ENCODE results near the gene RAVER2. TPM values are rescaled to one million over a fixed set of nuclear protein-coding genes. Genes with fewer than 3 reads are reported as not detected.

RAVER2 gene
- total and polyA plus RNA-seq, 2 donors (not counting 3 experiments of a cell fraction or from before 2014, with no cell fraction given): 6.0 to 13.9 TPM

DNA sequence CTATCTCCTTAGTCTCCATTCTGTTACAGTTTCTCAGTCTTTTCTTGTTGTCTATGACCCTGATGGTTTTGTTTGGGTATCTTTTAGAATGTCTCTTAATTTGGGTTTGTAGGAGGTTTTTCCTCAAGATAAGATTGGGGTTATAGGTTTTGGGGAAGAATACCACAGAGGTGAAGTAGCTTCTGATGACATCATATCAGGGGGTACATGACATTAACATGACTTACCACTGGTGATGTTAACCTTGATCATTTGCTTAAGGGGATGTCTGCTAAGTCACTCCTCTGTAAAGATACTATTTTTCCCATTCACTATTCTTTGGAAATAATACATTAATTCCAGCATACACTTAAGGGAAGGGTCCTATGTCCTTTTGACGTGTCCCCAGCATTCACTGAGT, 11.9 kb downstream of the RAVER2 start:
- no peak for FAIRE-seq
- dilution Hi-C loops (cut with MboI; ENCODE audit: extremely low pct_ligation_motif_present, low sequenced_read_pairs): no loop called here
- DNase-seq (ENCODE audit: low read depth, low spot score): no peak

More for the DNA sequence above, 11.9 kb downstream of the RAVER2 start:
- H4K20me1 ChIP-seq (replicated peaks; ENCODE audit: control insufficient read depth, extremely low read depth, insufficient read depth, low read length): peaks cover 3% of the 10 kb centered on the region
- TF ChIP-seq GATA2 (IDR thresholded peaks at IDR 0.05; ENCODE audit: insufficient read depth, insufficient read length, low read depth, low read length) (no peak), EZH2 (IDR thresholded peaks at IDR 0.05; ENCODE audit: borderline replicate concordance, low read depth, low read length, severe bottlenecking) (no peak), JUN (IDR thresholded peaks at IDR 0.05; ENCODE audit: borderline replicate concordance, insufficient read depth, insufficient read length, low read depth) (no peak), POLR2AphosphoS5 (IDR thresholded peaks at IDR 0.05; ENCODE audit: insufficient read depth, low read depth, low read length) (no peak), POLR2A (IDR thresholded peaks at IDR 0.05; ENCODE audit: low read depth, low read length) (no peak)
- TF ChIP-seq, protein P1, sequence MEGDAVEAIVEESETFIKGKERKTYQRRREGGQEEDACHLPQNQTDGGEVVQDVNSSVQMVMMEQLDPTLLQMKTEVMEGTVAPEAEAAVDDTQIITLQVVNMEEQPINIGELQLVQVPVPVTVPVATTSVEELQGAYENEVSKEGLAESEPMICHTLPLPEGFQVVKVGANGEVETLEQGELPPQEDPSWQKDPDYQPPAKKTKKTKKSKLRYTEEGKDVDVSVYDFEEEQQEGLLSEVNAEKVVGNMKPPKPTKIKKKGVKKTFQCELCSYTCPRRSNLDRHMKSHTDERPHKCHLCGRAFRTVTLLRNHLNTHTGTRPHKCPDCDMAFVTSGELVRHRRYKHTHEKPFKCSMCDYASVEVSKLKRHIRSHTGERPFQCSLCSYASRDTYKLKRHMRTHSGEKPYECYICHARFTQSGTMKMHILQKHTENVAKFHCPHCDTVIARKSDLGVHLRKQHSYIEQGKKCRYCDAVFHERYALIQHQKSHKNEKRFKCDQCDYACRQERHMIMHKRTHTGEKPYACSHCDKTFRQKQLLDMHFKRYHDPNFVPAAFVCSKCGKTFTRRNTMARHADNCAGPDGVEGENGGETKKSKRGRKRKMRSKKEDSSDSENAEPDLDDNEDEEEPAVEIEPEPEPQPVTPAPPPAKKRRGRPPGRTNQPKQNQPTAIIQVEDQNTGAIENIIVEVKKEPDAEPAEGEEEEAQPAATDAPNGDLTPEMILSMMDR (IDR thresholded peaks at IDR 0.05; ENCODE audit: extremely low read depth in 1 of 2, insufficient read depth in 1 of 2, low read depth in 1 of 2, low read length in 2 of 2): no peak
- TF ChIP-seq, protein P2, sequence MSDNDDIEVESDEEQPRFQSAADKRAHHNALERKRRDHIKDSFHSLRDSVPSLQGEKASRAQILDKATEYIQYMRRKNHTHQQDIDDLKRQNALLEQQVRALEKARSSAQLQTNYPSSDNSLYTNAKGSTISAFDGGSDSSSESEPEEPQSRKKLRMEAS (IDR thresholded peaks at IDR 0.05; ENCODE audit: insufficient read depth, insufficient read length): no peak
- no peak overlapping the region for H2AFZ ChIP-seq (ENCODE audit: low read depth, low read length)
- H3K4me1 ChIP-seq (ENCODE audit: control insufficient read depth, extremely low read depth, insufficient read depth, low read length): peaks cover 8% of the 10 kb centered on the region
- H3K27ac ChIP-seq (ENCODE audit: insufficient read depth, low read depth, low read length): no peak overlapping the region
- no peak overlapping the region for H3K9ac ChIP-seq (replicated peaks; ENCODE audit: extremely low read depth, insufficient read depth, low read length)
- H3K79me2 ChIP-seq (ENCODE audit: control insufficient read depth, insufficient read depth, low read length): no peaks in the 10 kb centered on the region
- intact Hi-C loops (cut with micrococcal nuclease): no loop called here
- no peaks in the 10 kb centered on the region for H3K9me1 ChIP-seq (replicated peaks; ENCODE audit: control insufficient read depth, extremely low read depth, insufficient read depth, low read length)
- H3K36me3 ChIP-seq (ENCODE audit: control insufficient read depth in 2 of 2, extremely low read depth in 1 of 2, insufficient read depth in 2 of 2, low read length in 2 of 2): no peaks in the 10 kb centered on the region
- no TSS peak for BruUV-seq (replicated peaks)
- H3K9me3 ChIP-seq (replicated peaks; ENCODE audit: control insufficient read depth, insufficient read depth, low read length): no peaks in the 10 kb centered on the region
- H3K27me3 ChIP-seq (ENCODE audit: control insufficient read depth in 2 of 2, insufficient read depth in 2 of 2, low read length in 2 of 2): no peaks in the 10 kb centered on the region
- POLR2A ChIA-PET: no interaction called here
- CTCF ChIA-PET: no interaction called here
- H3K4me3 ChIP-seq (replicated peaks in 1 of 3; ENCODE audit: insufficient read depth in 1 of 3, low read depth in 1 of 3, low read length in 3 of 3): no peak overlapping the region
- no peak overlapping the region for H3K4me2 ChIP-seq (ENCODE audit: insufficient read depth, low read length)
